ENCODE data around the gene CNTN4.

CNTN4 gene

DNA sequence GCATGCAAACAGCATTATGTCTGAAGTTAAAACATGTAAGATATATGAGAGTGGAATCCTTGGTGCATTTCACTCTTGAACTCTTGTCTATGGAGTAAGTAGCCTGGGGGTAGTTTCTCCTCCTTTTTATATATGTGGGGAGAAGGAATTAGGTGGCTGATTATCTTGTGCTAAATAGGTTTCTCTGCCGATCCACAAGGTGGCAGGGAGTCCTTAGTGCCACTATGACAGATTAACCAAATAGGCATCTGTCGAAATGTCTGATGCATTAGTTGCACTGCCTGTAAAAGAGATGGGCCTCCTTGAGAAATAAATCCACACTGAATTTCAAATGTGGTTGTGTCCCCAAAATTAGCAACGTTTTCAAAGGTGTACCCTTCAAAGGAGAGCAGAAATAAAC, 170.1 kb downstream of the CNTN4 start:
- no peak for DNase-seq (ENCODE audit: low read depth)

- no peak for DNase-seq (ENCODE audit: low read depth)
Measured at GRCh38 chr3:2274526-2274925, 175.9 kb downstream of the CNTN4 start.

DNA sequence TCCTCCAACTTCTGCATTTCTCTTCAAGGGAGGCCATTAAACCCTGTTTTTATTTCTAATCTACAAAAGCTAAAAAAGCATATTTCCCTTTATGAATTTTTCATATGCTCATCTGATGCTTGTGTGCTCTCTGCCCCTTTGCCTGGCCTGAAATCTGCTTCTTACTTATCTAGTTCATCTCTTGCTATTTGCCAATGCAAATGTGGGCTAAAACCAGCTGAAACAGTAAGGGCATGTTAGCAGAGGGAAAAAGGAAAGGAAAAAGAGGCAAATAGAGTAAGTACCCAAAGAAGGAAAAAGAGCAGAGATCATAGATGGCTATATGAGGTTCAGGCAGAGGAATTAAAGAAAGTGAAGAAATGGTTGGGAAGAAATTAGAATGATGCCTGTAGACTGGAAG, 185.2 kb downstream of the CNTN4 start:
- DNase-seq (ENCODE audit: low read depth): no peak

- DNase-seq (ENCODE audit: low read depth): no peak
Measured at GRCh38 chr3:2300938-2301337, 202.3 kb downstream of the CNTN4 start.

GRCh38 chr3:2301361-2301760, 202.7 kb downstream of the CNTN4 start:
- DNase-seq (ENCODE audit: low read depth): no peak

DNA sequence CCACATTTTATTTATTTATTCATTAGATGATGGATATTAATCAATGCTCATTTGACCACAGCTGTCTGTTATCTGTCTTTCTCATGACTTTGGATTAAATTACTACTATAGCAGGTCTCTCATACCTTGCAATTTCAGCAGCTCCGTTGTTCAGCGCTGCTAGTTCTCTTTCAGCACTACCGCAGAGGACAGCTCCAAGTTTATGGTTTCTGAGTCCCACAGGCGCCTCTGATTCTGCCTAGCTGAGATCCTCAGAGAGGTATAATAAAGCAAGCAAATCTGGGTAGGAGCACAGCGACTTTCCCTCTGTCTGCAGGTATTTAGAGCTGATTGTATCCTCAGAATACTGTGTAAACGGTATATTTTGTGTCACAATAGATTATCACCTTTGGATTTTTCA, 204.9 kb downstream of the CNTN4 start:
- DNase-seq (ENCODE audit: low read depth): no peak

DNA sequence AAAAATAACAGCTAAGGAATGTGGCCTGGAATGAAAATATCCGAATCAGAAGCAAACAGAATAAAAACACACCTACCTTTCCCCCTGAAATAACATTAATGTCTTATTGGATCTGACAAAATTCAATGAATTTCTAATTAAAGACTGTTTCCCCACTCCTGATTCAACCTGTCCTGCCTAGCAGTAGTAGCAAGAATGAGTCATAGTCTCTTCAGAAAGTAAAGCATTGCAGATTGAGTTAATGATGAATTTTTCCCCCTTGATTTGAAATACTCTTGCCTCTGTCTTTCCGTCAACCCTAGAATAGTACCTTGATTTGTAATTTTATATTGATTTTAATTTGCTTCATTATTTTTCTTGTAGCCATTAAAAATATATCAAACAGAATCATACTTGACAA, 212.4 kb downstream of the CNTN4 start:
- no peak for DNase-seq (ENCODE audit: low read depth)

- DNase-seq (ENCODE audit: low read depth): no peak
Measured at GRCh38 chr3:2317521-2317920, 218.9 kb downstream of the CNTN4 start.

GRCh38 chr3:2334921-2335320, 236.3 kb downstream of the CNTN4 start:
- no peak for DNase-seq (ENCODE audit: low read depth)

DNA sequence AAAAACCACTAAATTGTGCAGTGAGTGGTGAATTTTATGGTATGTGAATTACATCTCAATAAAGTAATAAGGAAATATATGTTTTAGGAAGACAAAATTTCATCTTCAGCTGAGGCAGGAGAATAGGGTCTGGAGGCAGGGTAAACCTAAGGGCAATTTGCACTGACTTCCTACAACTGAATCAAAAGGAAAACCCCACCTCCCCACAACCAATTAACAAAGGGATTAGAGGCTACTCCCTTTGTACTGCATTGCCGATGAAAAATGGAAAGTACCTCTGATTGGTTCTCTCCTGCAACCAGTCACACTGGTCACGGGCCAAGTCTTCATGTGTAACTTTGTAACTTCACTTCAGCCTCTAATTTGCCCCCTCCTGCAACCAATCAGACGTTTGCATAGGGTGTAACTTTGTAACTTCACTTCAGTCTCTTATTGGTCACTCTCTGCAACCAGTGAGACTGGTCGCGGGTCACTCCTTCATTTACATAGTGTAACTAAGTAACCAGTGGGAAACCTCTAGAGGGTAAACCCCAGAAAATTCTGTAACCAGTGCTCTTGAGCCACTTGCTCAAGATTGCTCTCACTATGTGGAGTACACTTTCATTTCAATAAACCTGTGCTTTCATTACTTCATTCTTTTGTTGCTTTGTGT, 244.5 kb downstream of the CNTN4 start:
- no peak for DNase-seq (ENCODE audit: low read depth)

GRCh38 chr3:2352134-2352762, 253.6 kb downstream of the CNTN4 start:
- DNase-seq (ENCODE audit: low read depth): no peak

DNA sequence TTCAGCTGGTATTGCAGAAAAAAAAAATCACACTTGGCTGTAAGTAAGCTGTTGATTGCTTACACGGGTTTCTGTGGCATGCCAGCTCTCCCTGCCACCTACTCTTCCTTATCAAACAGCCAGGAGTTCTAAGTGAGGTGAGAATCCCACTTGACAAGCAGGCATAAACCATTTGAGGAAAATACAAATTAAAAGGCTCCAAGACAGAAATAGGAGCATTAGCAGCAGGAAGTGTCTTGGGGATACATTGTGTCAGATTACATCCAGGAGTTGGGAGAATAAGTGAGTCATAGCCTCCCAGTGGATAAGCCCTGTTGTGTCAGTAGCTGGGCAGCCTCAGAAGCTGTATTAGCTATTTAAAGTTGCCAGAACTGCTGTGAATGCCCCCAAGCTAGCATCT, 256.0 kb downstream of the CNTN4 start:
- DNase-seq (ENCODE audit: low read depth): no peak

DNA sequence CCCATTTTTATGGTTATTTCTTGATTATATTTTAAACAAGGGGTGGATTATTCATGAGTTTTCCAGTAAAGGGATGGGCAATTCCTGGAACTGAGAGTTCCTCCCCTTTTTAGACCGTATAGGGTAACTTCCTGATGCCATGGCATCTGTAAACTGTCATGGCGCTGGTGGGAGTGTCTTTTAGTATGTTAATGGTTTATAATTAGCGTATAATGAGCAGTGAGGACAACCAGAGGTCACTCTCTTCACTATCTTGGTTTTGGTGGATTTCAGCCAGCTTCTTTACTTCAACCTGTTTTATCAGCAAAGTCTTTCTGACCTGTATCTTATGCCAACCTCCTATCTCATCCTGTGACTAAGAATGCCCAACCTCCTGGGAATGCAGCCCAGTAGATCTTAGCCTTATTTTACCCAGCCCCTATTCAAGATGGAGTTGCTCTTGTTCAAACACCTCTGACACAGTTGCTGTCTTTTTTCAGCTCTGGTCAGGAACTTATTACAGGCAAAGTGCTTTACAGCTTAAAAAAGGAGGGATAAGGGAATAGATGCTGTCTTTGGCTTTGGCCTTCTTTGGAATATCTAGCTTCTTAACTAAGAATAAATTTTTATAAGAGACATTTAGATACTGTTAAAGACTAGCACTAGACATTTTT, 257.8 kb downstream of the CNTN4 start:
- DNase-seq (ENCODE audit: low read depth): no peak

DNA sequence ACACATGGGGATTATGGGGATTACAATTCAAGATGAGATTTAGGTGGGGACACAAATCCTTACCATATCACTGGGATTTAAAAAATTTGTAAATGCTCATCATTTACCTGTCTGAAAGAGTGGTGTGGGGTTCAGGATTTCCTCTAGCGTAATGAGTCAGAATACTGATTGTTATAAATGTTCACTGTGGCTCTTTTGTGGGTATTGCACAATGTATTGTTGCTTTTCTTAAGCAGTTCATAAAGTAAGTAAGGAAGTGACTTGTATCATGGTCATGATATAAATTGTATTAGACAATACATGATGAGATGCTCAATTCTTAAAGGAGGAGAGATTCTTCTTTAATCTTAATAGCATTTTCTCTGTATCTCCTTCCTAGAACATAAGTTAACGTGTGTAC, 262.1 kb downstream of the CNTN4 start:
- DNase-seq (ENCODE audit: low read depth): no peak

- DNase-seq (ENCODE audit: low read depth): no peak
Measured at GRCh38 chr3:2362122-2362521, 263.5 kb downstream of the CNTN4 start.

DNA sequence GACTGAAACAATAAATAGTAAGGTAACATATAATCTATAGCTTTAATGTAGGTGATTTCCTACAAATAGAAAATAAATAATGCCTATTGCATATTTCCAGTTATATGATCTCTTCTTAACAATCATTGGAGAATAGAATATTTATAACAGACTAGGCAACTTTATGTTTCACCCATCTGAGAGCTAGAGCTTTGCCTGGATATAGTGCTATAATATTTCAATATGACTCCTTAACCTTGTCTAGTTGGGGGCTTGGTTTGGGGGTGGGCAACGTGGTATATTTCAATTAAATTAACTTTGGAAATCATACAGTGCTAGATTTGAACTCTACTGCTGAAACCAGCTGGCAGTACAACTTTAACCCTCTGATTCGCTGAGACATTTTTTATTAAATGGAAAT, 265.2 kb downstream of the CNTN4 start:
- no peak for DNase-seq (ENCODE audit: low read depth)

DNA sequence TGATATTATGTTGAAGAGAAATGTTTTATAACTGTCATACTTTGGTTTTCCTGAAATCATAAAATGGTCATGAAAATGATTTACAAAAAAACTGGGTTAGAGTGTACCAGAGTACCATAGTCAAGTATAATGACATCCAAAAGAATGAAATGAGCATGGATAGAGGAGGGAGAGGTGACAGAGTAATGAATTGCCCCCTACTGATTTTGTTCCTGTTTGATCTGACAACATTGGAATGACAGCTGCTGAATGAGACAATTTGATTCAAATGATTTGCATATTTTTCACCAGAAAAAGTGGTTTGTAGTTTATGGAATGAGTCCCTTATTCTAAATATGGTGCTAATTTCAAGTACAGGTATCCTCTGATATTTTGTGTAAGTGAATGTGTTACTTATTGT, 271.7 kb downstream of the CNTN4 start:
- DNase-seq (ENCODE audit: low read depth): no peak

GRCh38 chr3:2372306-2372705, 273.6 kb downstream of the CNTN4 start:
- DNase-seq (ENCODE audit: low read depth): no peak

- no peak for DNase-seq (ENCODE audit: low read depth)
Measured at GRCh38 chr3:2375376-2375775, 276.7 kb downstream of the CNTN4 start.

GRCh38 chr3:2377281-2377680, 278.6 kb downstream of the CNTN4 start:
- no peak for DNase-seq (ENCODE audit: low read depth)

DNA sequence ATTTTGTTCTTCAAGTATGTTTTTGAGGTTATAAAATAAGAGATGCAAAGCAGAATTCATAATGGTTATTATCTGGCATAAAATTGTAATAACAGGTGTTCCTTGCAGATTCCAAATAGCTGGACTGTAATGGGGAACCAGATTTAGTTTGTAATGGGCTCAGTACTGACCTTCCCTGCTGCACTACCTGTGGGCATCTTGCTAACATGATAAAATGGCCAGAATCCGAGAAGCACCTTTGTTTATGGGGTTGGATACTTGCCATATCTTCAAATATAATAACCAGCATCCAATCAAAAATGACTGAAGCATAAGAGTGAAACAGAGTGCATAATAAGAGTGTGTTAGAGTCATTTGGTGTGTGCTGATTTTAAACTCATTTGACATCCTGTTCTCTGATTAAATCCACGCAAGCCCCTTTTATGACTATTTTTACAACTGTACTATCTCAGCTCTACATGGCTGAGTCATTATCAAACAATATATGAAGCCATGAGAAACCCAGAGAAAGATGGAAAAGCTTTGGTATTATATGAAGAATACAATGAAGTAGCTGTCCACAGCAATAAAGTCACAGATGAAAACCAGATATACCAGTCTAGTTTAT, 292.4 kb downstream of the CNTN4 start:
- no peak for DNase-seq (ENCODE audit: low read depth)

- no peak for DNase-seq (ENCODE audit: low read depth)
Measured at GRCh38 chr3:2391896-2392295, 293.2 kb downstream of the CNTN4 start.

GRCh38 chr3:2392981-2393380, 294.3 kb downstream of the CNTN4 start:
- no peak for DNase-seq (ENCODE audit: low read depth)
